Measurements from ENCODE around the gene EIF4A3.

DNA sequence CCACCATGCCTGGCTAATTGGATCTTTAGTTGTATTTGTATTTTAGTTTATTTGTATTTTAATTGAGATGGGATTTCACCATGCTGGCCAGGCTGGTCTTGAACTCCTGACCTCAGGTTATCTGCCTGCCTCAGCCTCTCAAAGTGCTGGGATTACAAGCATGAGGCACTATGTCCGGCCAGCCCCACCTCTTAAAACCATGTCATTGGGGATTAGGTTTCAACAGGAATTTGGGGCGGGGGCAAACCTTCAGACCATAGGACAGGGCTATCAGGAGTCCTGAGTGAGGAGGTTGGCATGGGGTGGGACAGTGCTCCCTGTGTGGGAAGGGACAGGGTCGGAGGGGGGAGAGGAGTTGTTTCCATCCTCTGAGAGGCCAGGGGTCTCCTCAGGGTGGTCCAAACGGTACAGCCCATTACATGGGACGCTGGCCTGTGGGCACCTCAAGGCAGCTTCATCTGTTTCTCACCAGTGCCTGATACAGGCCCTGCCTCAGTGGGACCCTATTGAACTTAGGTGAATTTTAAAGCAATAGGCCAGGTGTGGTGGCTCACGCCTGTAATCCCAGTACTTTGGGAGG, 23.9 kb downstream of the EIF4A3 start:
- TF ChIP-seq POLR2A (IDR thresholded peaks at IDR 0.05) = no peak
- TF ChIP-seq, protein P1, sequence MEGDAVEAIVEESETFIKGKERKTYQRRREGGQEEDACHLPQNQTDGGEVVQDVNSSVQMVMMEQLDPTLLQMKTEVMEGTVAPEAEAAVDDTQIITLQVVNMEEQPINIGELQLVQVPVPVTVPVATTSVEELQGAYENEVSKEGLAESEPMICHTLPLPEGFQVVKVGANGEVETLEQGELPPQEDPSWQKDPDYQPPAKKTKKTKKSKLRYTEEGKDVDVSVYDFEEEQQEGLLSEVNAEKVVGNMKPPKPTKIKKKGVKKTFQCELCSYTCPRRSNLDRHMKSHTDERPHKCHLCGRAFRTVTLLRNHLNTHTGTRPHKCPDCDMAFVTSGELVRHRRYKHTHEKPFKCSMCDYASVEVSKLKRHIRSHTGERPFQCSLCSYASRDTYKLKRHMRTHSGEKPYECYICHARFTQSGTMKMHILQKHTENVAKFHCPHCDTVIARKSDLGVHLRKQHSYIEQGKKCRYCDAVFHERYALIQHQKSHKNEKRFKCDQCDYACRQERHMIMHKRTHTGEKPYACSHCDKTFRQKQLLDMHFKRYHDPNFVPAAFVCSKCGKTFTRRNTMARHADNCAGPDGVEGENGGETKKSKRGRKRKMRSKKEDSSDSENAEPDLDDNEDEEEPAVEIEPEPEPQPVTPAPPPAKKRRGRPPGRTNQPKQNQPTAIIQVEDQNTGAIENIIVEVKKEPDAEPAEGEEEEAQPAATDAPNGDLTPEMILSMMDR (IDR thresholded peaks at IDR 0.05) = no peak

All from transverse colon (tissue), 3 donors.